ENCODE data around the gene DHRS12. TPM values are rescaled to one million over a fixed set of nuclear protein-coding genes. Genes with fewer than 3 reads are reported as not detected.

DHRS12 gene
- total RNA-seq, 2 experiments from 2014 or later, result 10.0 to 14.8 TPM

GRCh38 chr13:51797664-51798488 is 6.1 kb downstream of the DHRS12 start:
- Histone ChIP-seq H3K36me3 (ENCODE audit: insufficient read depth, low read length) (peaks cover 22% of the 10 kb centered on the region), H3K4me1 (ENCODE audit: insufficient read depth, low read length) (peaks cover 34% of the 10 kb centered on the region), H3K27me3 (ENCODE audit: control insufficient read depth in 1 of 2, insufficient read depth in 2 of 2, low read length in 2 of 2) (no peaks in the 10 kb centered on the region), H3K27ac (ENCODE audit: low read depth in 1 of 2, low read length in 2 of 2) (no peak overlapping the region), H3K4me3 (ENCODE audit: low read length) (no peak overlapping the region), H3K9me3 (ENCODE audit: control insufficient read depth in 1 of 2, insufficient read depth in 1 of 2, low read length in 2 of 2) (no peaks in the 10 kb centered on the region)
- peaks cover 27% of the 10 kb centered on the region for H3K4me1 Mint-ChIP-seq (ENCODE audit: low read depth)
- ChIA-PET CTCF (interaction anchor here (0.5 to 2.0 kb wide), 27 partner anchors 9 to 673 kb away, joined by 3 to 14 read pairs (median 4); partner anchors contain the start of gene INTS6), POLR2A (interaction anchor here (0.6 to 7.4 kb wide), 13 partner anchors 23 to 887 kb away, joined by 3 to 135 read pairs (median 4); partner anchors contain the start of gene INTS6)
- intact Hi-C loops (cut with DNase I, micrococcal nuclease), result loop anchor here (1.0 to 10.0 kb wide), 5 partner anchors 353 to 671 kb away; no protein-coding TSS in a partner anchor
- peak; percentile 71 for TF ChIP-seq CTCF (IDR thresholded peaks at IDR 0.05)
- peak overlapping the region; percentile 99 for H3K27ac Mint-ChIP-seq
- peak; percentile 36 to 87 (median 58) for DNase-seq
- no peaks in the 10 kb centered on the region for H3K9me3 Mint-ChIP-seq
- no peak overlapping the region for H3K4me3 Mint-ChIP-seq
- peak; percentile 63 for ATAC-seq (ENCODE audit: poor library complexity)
- no peaks in the 10 kb centered on the region for H3K27me3 Mint-ChIP-seq
- peaks cover 32% of the 10 kb centered on the region for H3K36me3 Mint-ChIP-seq (ENCODE audit: low read depth)

- intact Hi-C loops (cut with DNase I, micrococcal nuclease), result loop anchor here (2.0 to 10.0 kb wide), 3 partner anchors 352 to 669 kb away; no protein-coding TSS in a partner anchor
- Histone ChIP-seq H3K27ac (ENCODE audit: low read depth in 1 of 2, low read length in 2 of 2) (no peak overlapping the region), H3K9me3 (ENCODE audit: control insufficient read depth in 1 of 2, insufficient read depth in 1 of 2, low read length in 2 of 2) (no peaks in the 10 kb centered on the region), H3K36me3 (ENCODE audit: insufficient read depth, low read length) (peaks cover 32% of the 10 kb centered on the region), H3K27me3 (ENCODE audit: control insufficient read depth in 1 of 2, insufficient read depth in 2 of 2, low read length in 2 of 2) (no peaks in the 10 kb centered on the region), H3K4me3 (ENCODE audit: low read length) (no peak overlapping the region), H3K4me1 (ENCODE audit: insufficient read depth, low read length) (peaks cover 20% of the 10 kb centered on the region)
- no peak overlapping the region for H3K4me3 Mint-ChIP-seq
- no peak for TF ChIP-seq CTCF (IDR thresholded peaks at IDR 0.05)
- peak overlapping the region; percentile 49 for H3K27ac Mint-ChIP-seq
- CTCF ChIA-PET, result interaction anchor here (1.5 to 1.6 kb wide), 2 partner anchors 25 to 210 kb away, joined by 5 to 6 read pairs; no protein-coding TSS in a partner anchor
- POLR2A ChIA-PET, result interaction anchor here (0.6 to 7.4 kb wide), 6 partner anchors 24 to 1799 kb away, joined by 3 to 135 read pairs (median 6); partner anchors contain the start of gene INTS6
- H3K9me3 Mint-ChIP-seq, result no peaks in the 10 kb centered on the region
- H3K4me1 Mint-ChIP-seq (ENCODE audit: low read depth), result peaks cover 13% of the 10 kb centered on the region
- no peaks in the 10 kb centered on the region for H3K27me3 Mint-ChIP-seq
- ATAC-seq (ENCODE audit: poor library complexity) (no peak), DNase-seq (no peak)
- H3K36me3 Mint-ChIP-seq (ENCODE audit: low read depth), result peaks cover 46% of the 10 kb centered on the region
These were observed 7.4 kb downstream of the DHRS12 start for GRCh38 chr13:51796546-51796945.

GRCh38 chr13:51795419-51795818 is 8.5 kb downstream of the DHRS12 start:
- H3K36me3 ChIP-seq (ENCODE audit: insufficient read depth, low read length), result peaks cover 33% of the 10 kb centered on the region
- ChIA-PET CTCF (no interaction called here), POLR2A (interaction anchor here (1.0 to 1.4 kb wide), 2 partner anchors 210 to 342 kb away, joined by 4 read pairs; partner anchors contain the start of gene INTS6)
- Mint-ChIP-seq H3K36me3 (ENCODE audit: low read depth) (peaks cover 52% of the 10 kb centered on the region), H3K9me3 (no peaks in the 10 kb centered on the region), H3K4me3 (no peak overlapping the region), H3K27me3 (no peaks in the 10 kb centered on the region), H3K4me1 (ENCODE audit: low read depth) (peaks cover 10% of the 10 kb centered on the region), H3K27ac (no peak overlapping the region)
- TF ChIP-seq CTCF (IDR thresholded peaks at IDR 0.05), result no peak
- DNase-seq (no peak), ATAC-seq (ENCODE audit: poor library complexity) (no peak)
- H3K4me3 ChIP-seq (ENCODE audit: low read length), result no peak overlapping the region
- no peaks in the 10 kb centered on the region for H3K27me3 ChIP-seq (ENCODE audit: control insufficient read depth in 1 of 2, insufficient read depth in 2 of 2, low read length in 2 of 2)
- H3K27ac ChIP-seq (ENCODE audit: low read depth in 1 of 2, low read length in 2 of 2), result no peak overlapping the region
- peaks cover 11% of the 10 kb centered on the region for H3K4me1 ChIP-seq (ENCODE audit: insufficient read depth, low read length)
- intact Hi-C loops (cut with DNase I, micrococcal nuclease), result loop anchor here in 1 of 2 experiments (5.0 to 10.0 kb wide), 2 partner anchors 511 to 668 kb away; no protein-coding TSS in a partner anchor
- no peaks in the 10 kb centered on the region for H3K9me3 ChIP-seq (ENCODE audit: control insufficient read depth in 1 of 2, insufficient read depth in 1 of 2, low read length in 2 of 2)
